Spleen (tissue), 11 donors: ENCODE results near the gene HIP1. TPM values are rescaled to one million over a fixed set of nuclear protein-coding genes. Genes with fewer than 3 reads are reported as not detected.
A peak's percentile ranks its signal among the peaks of the same experiment; 100 is the strongest.
"Not testable (repeated sequence)": the region's sequence is repeated elsewhere in the genome, so short reads cannot be mapped to it uniquely, and the experiment has no call there.

Experiments used
- DNase-seq: peaks from one replicate; pipeline ENCODE4 v3.0.0-alpha.2; 2020
- H3K27ac ChIP-seq, 8 donors: fragments of 200-600 bp; sonication (generic) in 7 of 8; 1 replicate in 4 of 8; 2 replicates in 4 of 8; pipeline versions ENCODE4 v1.5.0 to v1.8.0; 2016 to 2021; ENCODE audit warnings: inconsistent platforms in 4 of 8, mild to moderate bottlenecking in 4 of 8, moderate library complexity in 1 of 8
- H3K27me3 ChIP-seq, 7 donors: fragments of 200-600 bp; sonication (generic) in 6 of 7; replicated peaks in 1 of 7; 1 replicate in 4 of 7; 2 replicates in 3 of 7; pipeline versions ENCODE4 v1.5.0 to v1.8.0; 2016 to 2021; ENCODE audit warnings: inconsistent platforms in 3 of 7, mild to moderate bottlenecking in 1 of 7
- H3K36me3 ChIP-seq, 6 donors: fragments of 200-600 bp; sonication (generic) in 5 of 6; 1 replicate in 4 of 6; 2 replicates in 2 of 6; pipeline versions ENCODE4 v1.5.0 to v1.8.0; 2016 to 2021; ENCODE audit warnings: inconsistent platforms in 2 of 6
- H3K4me1 ChIP-seq, 6 donors: fragments of 200-600 bp; sonication (generic) in 5 of 6; 1 replicate in 3 of 6; 2 replicates in 3 of 6; pipeline versions ENCODE4 v1.5.0 to v1.8.0; 2016 to 2021; ENCODE audit warnings: inconsistent platforms in 3 of 6
- H3K4me3 ChIP-seq, 8 donors: fragments of 200-600 bp; sonication (generic) in 7 of 8; 1 replicate in 4 of 8; 2 replicates in 4 of 8; pipeline versions ENCODE4 v1.5.0 to v1.8.0; 2016 to 2021; ENCODE audit warnings: inconsistent platforms in 4 of 8, mild to moderate bottlenecking in 4 of 8, moderate library complexity in 2 of 8
- H3K9me3 ChIP-seq, 8 donors: fragments of 200-600 bp; sonication (generic) in 7 of 8; 1 replicate in 4 of 8; 2 replicates in 4 of 8; pipeline versions ENCODE4 v1.5.0 to v1.8.0; 2016 to 2021; ENCODE audit warnings: inconsistent platforms in 4 of 8
- CTCF ChIP-seq, 11 experiments: fragments of 200-600 bp in 7 of 11; fragments of 450-650 bp in 4 of 11; sonication (generic) in 4 of 11; IDR thresholded peaks in 8 of 11; conservative IDR thresholded peaks in 3 of 11; 1 replicate in 7 of 11; 2 replicates in 4 of 11; pipeline versions ENCODE4 v1.4.0 to v1.8.0; 2016 to 2021; ENCODE audit warnings: antibody characterized with exemption in 11 of 11, inconsistent platforms in 4 of 11, mild to moderate bottlenecking in 1 of 11
- POLR2A ChIP-seq, 3 donors: fragments of 450-650 bp; IDR thresholded peaks; one replicate each; pipeline ENCODE4 v1.5.1; 2017; ENCODE audit warnings: antibody characterized with exemption in 3 of 3, mild to moderate bottlenecking in 1 of 3
- POLR2AphosphoS5 ChIP-seq, 3 donors: sonication (generic); formaldehyde crosslinking; IDR thresholded peaks; one replicate each; pipeline ENCODE4 v1.5.1; 2017; ENCODE audit warnings: antibody characterized with exemption in 3 of 3
- WGBS, 5 donors: extraction: QIAGEN DNeasy Blood & Tissue Kit in 3 of 5; methylation state at CpG; one replicate each; pipeline versions ENCODE4 v1.1.5 to v1.1.7; 2013 to 2018; 5-methylcytosine and 5-hydroxymethylcytosine counted together
- intact Hi-C: fragments of 100-400 bp; cut with DNase I; formaldehyde crosslinking; loops from one replicate; pipeline ENCODE4 v1.15.0; 2023; ENCODE audit warnings: low total_unique reads
- polyA plus RNA-seq, 3 donors: library from polyadenylated mRNA; stranded (reverse); fragments of 200-250 nt; gene quantifications; one replicate each; pipeline ENCODE4 v1.2.1, GENCODE V29; 2013
- total RNA-seq, 7 donors: library from RNA; depleted of rRNA in 3 of 7; stranded (reverse); fragments of >200 nt in 3 of 7; fragmentation: NEBNext Ultra II Directional in 4 of 7; extraction: Animal tissue kit (Norgen Biotek cat#: 25700) in 4 of 7; gene quantifications; one replicate each; pipeline versions ENCODE4 v1.1.0 to v1.2.1, GENCODE V29; 2016 to 2021
- donor health status: healthy with polysubstance abuse.
- donor health status: DM: no; HTN: no; CAD: no; lungs with moderate emphysema.
- donor health status: DM: no; HTN: no; CAD: no.
- donor health status: Bipolar disorder and iron deficiency.
- donor health status: healthy.
- donor health status: DM: no; HTN: no; CAD: no.
- donor health status: DM: yes; HTN: yes; CAD: no.

HIP1 gene
- total and polyA plus RNA-seq, 10 donors = 3.4 to 52.6 (median 35.1) TPM

GRCh38 chr7:75686551-75686950 is 52.2 kb downstream of the HIP1 start:
- TF ChIP-seq POLR2AphosphoS5 (IDR thresholded peaks at IDR 0.05) = no peak
- no peak for TF ChIP-seq CTCF (IDR thresholded peaks at IDR 0.05 in 8 of 11, conservative IDR thresholded peaks at IDR 0.05 in 3 of 11)
- TF ChIP-seq POLR2A (IDR thresholded peaks at IDR 0.05) = no peak
- no peak for DNase-seq
- intact Hi-C loops = no loop called here

GRCh38 chr7:75682052-75682451 is 56.7 kb downstream of the HIP1 start:
- H3K4me3 ChIP-seq, H3K36me3 ChIP-seq, H3K27ac ChIP-seq, H3K9me3 ChIP-seq, intact Hi-C loops, H3K27me3 ChIP-seq, H3K4me1 ChIP-seq: not testable (repeated sequence)
- DNase-seq = peak; percentile 22
- WGBS, 5 donors = 70 to 89% (median 76%) methylated on average over 6 of the region's 6 CpGs

More at GRCh38 chr7:75686551-75686950, 52.2 kb downstream of the HIP1 start:
- Histone ChIP-seq H3K4me3 (no peak overlapping the region), H3K27ac (no peak overlapping the region), H3K36me3 (no peaks in the 10 kb centered on the region), H3K4me1 (peaks cover 10 to 33% (median 20%) of the 10 kb centered on the region in 6 donors), H3K27me3 (no peaks in the 10 kb centered on the region), H3K9me3 (no peaks in the 10 kb centered on the region)

GRCh38 chr7:75679060-75679459 is 59.7 kb downstream of the HIP1 start:
- Histone ChIP-seq H3K27me3 (no peaks in the 10 kb centered on the region), H3K4me3 (no peak overlapping the region), H3K27ac (peak overlapping the region in 2 of 8 donors; percentile 19 to 26), H3K4me1 (no peaks in the 10 kb centered on the region), H3K9me3 (peaks cover 0 to 14% (median 10%) of the 10 kb centered on the region in 8 donors), H3K36me3 (no peaks in the 10 kb centered on the region)
- intact Hi-C loops = no loop called here
- 91 to 98% (median 96%) methylated on average over 3 of the region's 3 CpGs for WGBS, 5 donors
- peak; percentile 23 for DNase-seq
- TF ChIP-seq POLR2A (IDR thresholded peaks at IDR 0.05) = no peak
- TF ChIP-seq POLR2AphosphoS5 (IDR thresholded peaks at IDR 0.05) = no peak
- no peak for TF ChIP-seq CTCF (IDR thresholded peaks at IDR 0.05 in 8 of 11, conservative IDR thresholded peaks at IDR 0.05 in 3 of 11)

- H3K9me3 ChIP-seq = peaks cover 0 to 4% (median under 1%) of the 10 kb centered on the region in 8 donors
- WGBS, 5 donors = 70 to 87% (median 73%) methylated on average over 4 of the region's 4 CpGs
- no peak overlapping the region for H3K4me3 ChIP-seq
- H3K4me1 ChIP-seq = peaks cover 0 to 25% (median 0%) of the 10 kb centered on the region in 6 donors
- no peaks in the 10 kb centered on the region for H3K36me3 ChIP-seq
- H3K27me3 ChIP-seq = no peaks in the 10 kb centered on the region
- TF ChIP-seq POLR2A (IDR thresholded peaks at IDR 0.05) (no peak), CTCF (IDR thresholded peaks at IDR 0.05 in 8 of 11, conservative IDR thresholded peaks at IDR 0.05 in 3 of 11) (no peak), POLR2AphosphoS5 (IDR thresholded peaks at IDR 0.05) (no peak)
- intact Hi-C loops = loop anchor here (10.0 kb wide), 1 partner anchor 65 kb away; the partner anchor contains the start of gene HIP1
- peak; percentile 1 for DNase-seq
- no peak overlapping the region for H3K27ac ChIP-seq
Measured at GRCh38 chr7:75669579-75669978, 69.2 kb downstream of the HIP1 start.

- Histone ChIP-seq H3K9me3 (no peaks in the 10 kb centered on the region), H3K4me1 (peaks cover 0 to 30% (median 4%) of the 10 kb centered on the region in 6 donors), H3K27ac (no peak overlapping the region), H3K36me3 (no peaks in the 10 kb centered on the region), H3K4me3 (no peak overlapping the region), H3K27me3 (no peaks in the 10 kb centered on the region)
- WGBS, 5 donors = 55 to 78% (median 61%) methylated on average over 4 of the region's 4 CpGs
- TF ChIP-seq POLR2AphosphoS5 (IDR thresholded peaks at IDR 0.05) (no peak), POLR2A (IDR thresholded peaks at IDR 0.05) (no peak), CTCF (IDR thresholded peaks at IDR 0.05 in 8 of 11, conservative IDR thresholded peaks at IDR 0.05 in 3 of 11) (no peak)
- intact Hi-C loops = loop anchor here (10.0 kb wide), 1 partner anchor 67 kb away; the partner anchor contains the start of gene HIP1
- DNase-seq = no peak
Measured at GRCh38 chr7:75667938-75668337, 70.8 kb downstream of the HIP1 start.
